Astrocyte (in vitro differentiated cells and primary cell): ENCODE measurements around the gene EIF2D. TPM values are rescaled to one million over a fixed set of nuclear protein-coding genes. Genes with fewer than 3 reads are reported as not detected.
A peak's percentile ranks its signal among the peaks of the same experiment; 100 is the strongest.

ENCODE experiments used
- DNase-seq: peaks from one replicate; pipeline ENCODE4 v3.0.0-alpha.2; 2010; ENCODE audit warnings: low read depth
- FAIRE-seq: peaks from 2 replicates; lab custom pipeline; 2011; peaks lifted over from hg19 to GRCh38; lab: Jason Lieb, UNC
- H2AFZ ChIP-seq: 2 replicates; pipeline ENCODE4 v1.6.0; 2012; ENCODE audit warnings: low read depth, low read length, inconsistent platforms
- H3K27ac ChIP-seq: 2 replicates; pipeline ENCODE4 v1.5.1; 2011; ENCODE audit warnings: low read depth, low read length, inconsistent platforms
- H3K27me3 ChIP-seq: 2 replicates; pipeline ENCODE4 v1.6.0; 2011; ENCODE audit warnings: low read length, inconsistent platforms; ENCODE audit not compliant: insufficient read depth
- H3K36me3 ChIP-seq: 2 replicates; pipeline ENCODE4 v1.5.1; 2011; ENCODE audit warnings: low read length, inconsistent platforms; ENCODE audit not compliant: insufficient read depth
- H3K4me1 ChIP-seq: 2 replicates; pipeline ENCODE4 v1.5.1; 2011; ENCODE audit warnings: low read length, inconsistent platforms; ENCODE audit not compliant: insufficient read depth
- H3K4me2 ChIP-seq: 2 replicates; pipeline ENCODE4 v1.6.0; 2012; ENCODE audit warnings: low read length, inconsistent platforms
- H3K4me3 ChIP-seq: 2 replicates; pipeline ENCODE4 v1.5.1; 2011; ENCODE audit warnings: low read depth, mild to moderate bottlenecking, low read length, inconsistent platforms; ENCODE audit not compliant: insufficient read depth
- H3K79me2 ChIP-seq: 2 replicates; pipeline ENCODE4 v1.6.0; 2012; ENCODE audit warnings: mild to moderate bottlenecking, low read length, inconsistent platforms; ENCODE audit not compliant: insufficient read depth
- H3K9ac ChIP-seq: 2 replicates; pipeline ENCODE4 v1.6.0; 2012; ENCODE audit warnings: mild to moderate bottlenecking, low read length, inconsistent platforms
- H3K9me3 ChIP-seq: 2 replicates; pipeline ENCODE4 v1.5.1; 2012; ENCODE audit warnings: low read depth, mild to moderate bottlenecking, low read length, inconsistent platforms; ENCODE audit not compliant: insufficient read depth
- H4K20me1 ChIP-seq: 2 replicates; pipeline ENCODE4 v1.6.0; 2012; ENCODE audit warnings: low read length, inconsistent platforms; ENCODE audit not compliant: insufficient read depth
- H3K27ac Mint-ChIP-seq: one replicate; pipeline ENCODE4 v1.8.0; 2021; ENCODE audit warnings: mild to moderate bottlenecking, mixed read lengths; ENCODE audit not compliant: unreplicated experiment
- H3K27me3 Mint-ChIP-seq: one replicate; pipeline ENCODE4 v1.8.0; 2021; ENCODE audit warnings: low read depth, mixed read lengths; ENCODE audit not compliant: unreplicated experiment
- H3K36me3 Mint-ChIP-seq: one replicate; pipeline ENCODE4 v1.8.0; 2021; ENCODE audit warnings: low read depth, mixed read lengths; ENCODE audit not compliant: unreplicated experiment
- H3K4me1 Mint-ChIP-seq: one replicate; pipeline ENCODE4 v1.8.0; 2021; ENCODE audit warnings: low read depth, mixed read lengths; ENCODE audit not compliant: unreplicated experiment
- H3K4me3 Mint-ChIP-seq: one replicate; pipeline ENCODE4 v1.8.0; 2021; ENCODE audit warnings: mild to moderate bottlenecking, moderate library complexity, mixed read lengths; ENCODE audit not compliant: unreplicated experiment
- H3K9me3 Mint-ChIP-seq: one replicate; pipeline ENCODE4 v1.8.0; 2021; ENCODE audit warnings: mild to moderate bottlenecking, mixed read lengths; ENCODE audit not compliant: unreplicated experiment
- EZH2 ChIP-seq: IDR thresholded peaks from 2 replicates; pipeline ENCODE4 v1.6.1; 2012; ENCODE audit warnings: mild to moderate bottlenecking, low read length, inconsistent platforms; ENCODE audit not compliant: insufficient read depth
- total RNA-seq: library from RNA; stranded (reverse); gene quantifications from 2 replicates; pipeline ENCODE4 v1.2.1, GENCODE V29; 2021
- TF ChIP-seq, protein P1 (sequence below): IDR thresholded peaks from 2 replicates; pipeline ENCODE4 v1.5.1; 2011; ENCODE audit warnings: low read depth, mild to moderate bottlenecking, inconsistent platforms, low read length, moderate library complexity; ENCODE audit not compliant: insufficient read depth

Gene EIF2D
- total RNA-seq, 1 donor from 2014 or later, result 27.3 TPM

- H3K4me1 Mint-ChIP-seq, result peaks cover 34% of the 10 kb centered on the region
- TF ChIP-seq, protein P1, sequence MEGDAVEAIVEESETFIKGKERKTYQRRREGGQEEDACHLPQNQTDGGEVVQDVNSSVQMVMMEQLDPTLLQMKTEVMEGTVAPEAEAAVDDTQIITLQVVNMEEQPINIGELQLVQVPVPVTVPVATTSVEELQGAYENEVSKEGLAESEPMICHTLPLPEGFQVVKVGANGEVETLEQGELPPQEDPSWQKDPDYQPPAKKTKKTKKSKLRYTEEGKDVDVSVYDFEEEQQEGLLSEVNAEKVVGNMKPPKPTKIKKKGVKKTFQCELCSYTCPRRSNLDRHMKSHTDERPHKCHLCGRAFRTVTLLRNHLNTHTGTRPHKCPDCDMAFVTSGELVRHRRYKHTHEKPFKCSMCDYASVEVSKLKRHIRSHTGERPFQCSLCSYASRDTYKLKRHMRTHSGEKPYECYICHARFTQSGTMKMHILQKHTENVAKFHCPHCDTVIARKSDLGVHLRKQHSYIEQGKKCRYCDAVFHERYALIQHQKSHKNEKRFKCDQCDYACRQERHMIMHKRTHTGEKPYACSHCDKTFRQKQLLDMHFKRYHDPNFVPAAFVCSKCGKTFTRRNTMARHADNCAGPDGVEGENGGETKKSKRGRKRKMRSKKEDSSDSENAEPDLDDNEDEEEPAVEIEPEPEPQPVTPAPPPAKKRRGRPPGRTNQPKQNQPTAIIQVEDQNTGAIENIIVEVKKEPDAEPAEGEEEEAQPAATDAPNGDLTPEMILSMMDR, result peak; percentile 89
- TF ChIP-seq EZH2, result no peak
- Histone ChIP-seq H3K27me3 (no peaks in the 10 kb centered on the region), H3K4me1 (peaks cover 14% of the 10 kb centered on the region), H3K9ac (no peak overlapping the region), H3K36me3 (no peaks in the 10 kb centered on the region), H2AFZ (no peak overlapping the region), H3K9me3 (no peaks in the 10 kb centered on the region), H3K4me3 (no peak overlapping the region), H3K27ac (no peak overlapping the region), H4K20me1 (no peaks in the 10 kb centered on the region), H3K4me2 (no peak overlapping the region), H3K79me2 (no peaks in the 10 kb centered on the region)
- DNase-seq, result no peak
- H3K27ac Mint-ChIP-seq, result no peak overlapping the region
- no peaks in the 10 kb centered on the region for H3K9me3 Mint-ChIP-seq
- no peak overlapping the region for H3K4me3 Mint-ChIP-seq
- no peak for FAIRE-seq
- H3K36me3 Mint-ChIP-seq, result peaks cover 9% of the 10 kb centered on the region
- H3K27me3 Mint-ChIP-seq, result peaks cover 18% of the 10 kb centered on the region
Observed at GRCh38 chr1:206583707-206584648, 28.3 kb downstream of the EIF2D start.

DNA sequence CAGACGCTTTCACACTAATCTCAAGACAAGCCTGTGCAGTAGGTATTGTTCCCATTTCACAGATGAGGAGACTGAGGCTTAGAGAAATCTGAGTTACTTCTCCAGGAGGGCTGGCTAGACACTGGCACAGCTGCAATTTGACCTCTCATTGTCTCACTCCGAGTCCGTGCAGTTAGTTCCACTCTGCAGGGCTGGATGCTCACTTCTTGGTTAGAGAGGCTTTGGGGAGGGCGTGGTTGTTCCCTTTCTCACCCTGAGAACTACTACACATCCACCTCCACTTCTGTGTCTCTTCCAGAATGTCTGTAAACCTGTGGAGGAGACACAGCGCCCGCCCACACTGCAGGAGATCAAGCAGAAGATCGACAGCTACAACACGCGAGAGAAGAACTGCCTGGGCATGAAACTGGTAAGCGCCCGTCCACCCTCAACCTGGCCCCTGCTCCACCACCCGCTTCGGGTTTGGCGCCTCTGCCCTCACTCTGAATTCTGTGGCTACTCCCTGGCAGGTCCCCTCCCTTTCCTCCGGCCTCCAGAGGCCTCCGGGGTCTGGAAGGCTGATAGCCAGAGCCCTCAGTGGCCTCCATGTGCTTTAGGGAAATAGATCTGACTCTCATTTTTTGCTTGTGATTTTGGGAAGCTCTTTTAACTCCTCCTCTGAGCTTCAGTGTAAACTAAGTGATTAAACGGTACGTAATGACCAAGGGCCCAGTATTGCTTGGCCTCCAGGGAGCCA lies 29.1 kb downstream of the EIF2D start:
- Histone ChIP-seq H3K27ac (no peak overlapping the region), H2AFZ (no peak overlapping the region), H3K36me3 (no peaks in the 10 kb centered on the region), H3K9me3 (no peaks in the 10 kb centered on the region), H3K79me2 (no peaks in the 10 kb centered on the region), H3K4me3 (no peak overlapping the region), H3K9ac (no peak overlapping the region), H4K20me1 (no peaks in the 10 kb centered on the region), H3K4me2 (no peak overlapping the region), H3K4me1 (peaks cover 7% of the 10 kb centered on the region), H3K27me3 (no peaks in the 10 kb centered on the region)
- peaks cover 18% of the 10 kb centered on the region for H3K27me3 Mint-ChIP-seq
- DNase-seq (no peak), FAIRE-seq (no peak)
- H3K4me1 Mint-ChIP-seq, result peaks cover 26% of the 10 kb centered on the region
- TF ChIP-seq, protein P1, result no peak
- no peak for TF ChIP-seq EZH2
- no peak overlapping the region for H3K27ac Mint-ChIP-seq
- H3K9me3 Mint-ChIP-seq, result no peaks in the 10 kb centered on the region
- peaks cover 9% of the 10 kb centered on the region for H3K36me3 Mint-ChIP-seq
- no peak overlapping the region for H3K4me3 Mint-ChIP-seq
